CMK (cell line): ENCODE measurements around the gene ZCWPW2.

ENCODE experiments used
- DNase-seq: peaks from one replicate; pipeline ENCODE4 v3.0.0-alpha.2; 2010; ENCODE audit warnings: low read depth

ZCWPW2 gene

GRCh38 chr3:28376424-28376823 lies 27.9 kb downstream of the ZCWPW2 start:
- DNase-seq: no peak

- no peak for DNase-seq
These were observed 37.5 kb downstream of the ZCWPW2 start for GRCh38 chr3:28386049-28386448.

GRCh38 chr3:28388978-28389377 lies 40.5 kb downstream of the ZCWPW2 start:
- DNase-seq: no peak

- DNase-seq: no peak
These were observed 50.7 kb downstream of the ZCWPW2 start for GRCh38 chr3:28399206-28399605.

GRCh38 chr3:28406241-28406640 lies 57.7 kb downstream of the ZCWPW2 start:
- DNase-seq: no peak

GRCh38 chr3:28449398-28449797 lies 100.9 kb downstream of the ZCWPW2 start:
- no peak for DNase-seq

GRCh38 chr3:28462866-28463265 lies 114.3 kb downstream of the ZCWPW2 start:
- DNase-seq: no peak

- no peak for DNase-seq
These were observed 118.9 kb downstream of the ZCWPW2 start for GRCh38 chr3:28467414-28467813.

- DNase-seq: peak; percentile 3
These were observed 127.7 kb downstream of the ZCWPW2 start for GRCh38 chr3:28476194-28476593.

- DNase-seq: no peak
These were observed 128.2 kb downstream of the ZCWPW2 start for GRCh38 chr3:28476764-28477163.

- no peak for DNase-seq
These were observed 136.6 kb downstream of the ZCWPW2 start for GRCh38 chr3:28485164-28485563.

GRCh38 chr3:28495301-28495700 lies 146.8 kb downstream of the ZCWPW2 start:
- DNase-seq: no peak

- no peak for DNase-seq
These were observed 153.9 kb downstream of the ZCWPW2 start for GRCh38 chr3:28502397-28502937.

GRCh38 chr3:28504976-28505375 lies 156.5 kb downstream of the ZCWPW2 start:
- no peak for DNase-seq

GRCh38 chr3:28521663-28522062 lies 173.1 kb downstream of the ZCWPW2 start:
- DNase-seq: no peak

GRCh38 chr3:28542351-28542750 lies 193.8 kb downstream of the ZCWPW2 start:
- DNase-seq: no peak

GRCh38 chr3:28544236-28544635 lies 195.7 kb downstream of the ZCWPW2 start:
- DNase-seq: no peak

GRCh38 chr3:28544831-28545230 lies 196.3 kb downstream of the ZCWPW2 start:
- DNase-seq: no peak

- DNase-seq: no peak
These were observed 199.2 kb downstream of the ZCWPW2 start for GRCh38 chr3:28547677-28548076.

- no peak for DNase-seq
These were observed 204.7 kb downstream of the ZCWPW2 start for GRCh38 chr3:28553175-28553574.

- DNase-seq: no peak
These were observed 207.7 kb downstream of the ZCWPW2 start for GRCh38 chr3:28556195-28556594.

- no peak for DNase-seq
These were observed 215.7 kb downstream of the ZCWPW2 start for GRCh38 chr3:28564211-28564610.

GRCh38 chr3:28569357-28569756 lies 220.8 kb downstream of the ZCWPW2 start:
- DNase-seq: no peak

- DNase-seq: no peak
These were observed 225.5 kb downstream of the ZCWPW2 start for GRCh38 chr3:28574036-28574435.
